MM.1S (cell line): ENCODE data around the gene TXN.

Experiments used
- DNase-seq: peaks from one replicate; pipeline ENCODE4 v3.0.0-alpha.2; 2015
- H2AFZ ChIP-seq: fragments of 300-600 bp; sonication (generic); 2 replicates; pipeline ENCODE4 v1.6.0; 2016; ENCODE audit warnings: antibody characterized with exemption, low read length
- H3F3A ChIP-seq: fragments of 300-600 bp; sonication (generic); 2 replicates; pipeline ENCODE4 v1.6.1; 2016; ENCODE audit warnings: mild to moderate bottlenecking, antibody characterized with exemption, low read length, moderate library complexity, mixed read lengths; ENCODE audit not compliant: insufficient read depth
- H3K27ac ChIP-seq: fragments of 300-600 bp; sonication (generic); 2 replicates; pipeline ENCODE4 v1.5.1; 2016; ENCODE audit warnings: mild to moderate bottlenecking, low read length
- H3K27me3 ChIP-seq: fragments of 300-600 bp; sonication (generic); replicated peaks from 2 replicates; pipeline ENCODE4 v1.6.0; 2016; ENCODE audit warnings: low read length; ENCODE audit not compliant: insufficient read depth
- H3K36me3 ChIP-seq: fragments of 300-600 bp; sonication (generic); replicated peaks from 2 replicates; pipeline ENCODE4 v1.6.1; 2016; ENCODE audit warnings: mild to moderate bottlenecking, low read length, mixed read lengths; ENCODE audit not compliant: insufficient read depth
- H3K4me1 ChIP-seq: fragments of 300-600 bp; sonication (generic); 2 replicates; pipeline ENCODE4 v1.6.1; 2016; ENCODE audit warnings: low read length, mixed read lengths
- H3K4me2 ChIP-seq: fragments of 300-600 bp; sonication (generic); 2 replicates; pipeline ENCODE4 v1.6.0; 2016; ENCODE audit warnings: low read depth, low read length
- H3K4me3 ChIP-seq: fragments of 300-600 bp; sonication (generic); 2 replicates; pipeline ENCODE4 v1.5.1; 2016; ENCODE audit warnings: low read length, mixed read lengths
- H3K79me2 ChIP-seq: fragments of 300-600 bp; sonication (generic); 2 replicates; pipeline ENCODE4 v1.6.1; 2016; ENCODE audit warnings: mixed run types, low read length, mixed read lengths
- H3K9ac ChIP-seq: fragments of 300-600 bp; sonication (generic); 2 replicates; pipeline ENCODE4 v1.6.1; 2016; ENCODE audit warnings: low read length, mixed read lengths
- H3K9me2 ChIP-seq: fragments of 300-600 bp; sonication (generic); replicated peaks from 2 replicates; pipeline ENCODE4 v1.6.1; 2016; ENCODE audit warnings: mild to moderate bottlenecking, low read length, mixed read lengths; ENCODE audit not compliant: insufficient read depth
- H3K9me3 ChIP-seq: fragments of 300-600 bp; sonication (generic); replicated peaks from 2 replicates; pipeline ENCODE4 v1.6.1; 2016; ENCODE audit warnings: mild to moderate bottlenecking, low read length, mixed read lengths; ENCODE audit not compliant: insufficient read depth
- H4K20me1 ChIP-seq: fragments of 300-600 bp; sonication (generic); 2 replicates; pipeline ENCODE4 v1.6.1; 2016; ENCODE audit warnings: mild to moderate bottlenecking, low read length, moderate library complexity, mixed read lengths; ENCODE audit not compliant: insufficient read depth
- CTCF ChIP-seq: fragments of 300-600 bp; sonication (generic); IDR thresholded peaks from 2 replicates; pipeline ENCODE4 v1.5.1; 2016; ENCODE audit warnings: antibody characterized with exemption, low read length, mixed read lengths
- EZH2 ChIP-seq: fragments of 300-600 bp; sonication (generic); optimal IDR thresholded peaks from 2 replicates; pipeline ENCODE3; 2017; ENCODE audit warnings: low read depth, mild to moderate bottlenecking, antibody characterized with exemption, low read length, mixed read lengths
- EZH2phosphoT487 ChIP-seq: fragments of 300-600 bp; sonication (generic); IDR thresholded peaks from 2 replicates; pipeline ENCODE4 v1.6.1; 2018; ENCODE audit warnings: antibody characterized with exemption, low read length

Gene TXN

GRCh38 chr9:110228321-110228720 is 28.0 kb downstream of the TXN start:
- Histone ChIP-seq H3K9ac (no peak overlapping the region), H3K9me2 (no peaks in the 10 kb centered on the region), H3K4me3 (no peak overlapping the region), H3K27ac (no peak overlapping the region), H4K20me1 (no peaks in the 10 kb centered on the region), H3K4me2 (no peak overlapping the region), H3F3A (no peaks in the 10 kb centered on the region), H2AFZ (no peak overlapping the region), H3K4me1 (no peaks in the 10 kb centered on the region), H3K27me3 (no peaks in the 10 kb centered on the region), H3K9me3 (no peaks in the 10 kb centered on the region; the same call in 1 of the 2 replicates), H3K36me3 (no peaks in the 10 kb centered on the region), H3K79me2 (no peaks in the 10 kb centered on the region)
- no peak for DNase-seq
- no peak for TF ChIP-seq CTCF
- TF ChIP-seq EZH2phosphoT487, result no peak
- TF ChIP-seq EZH2, result no peak

- H3K4me2 ChIP-seq, result no peak overlapping the region
- H2AFZ ChIP-seq, result no peak overlapping the region
- DNase-seq, result no peak
- no peak overlapping the region for H3K4me3 ChIP-seq
- no peaks in the 10 kb centered on the region for H3K4me1 ChIP-seq
- H3K9ac ChIP-seq, result no peak overlapping the region
- H4K20me1 ChIP-seq, result no peaks in the 10 kb centered on the region
- no peaks in the 10 kb centered on the region; the same call in 1 of the 2 replicates for H3K9me3 ChIP-seq
- no peak for TF ChIP-seq EZH2phosphoT487
- no peak for TF ChIP-seq EZH2
- TF ChIP-seq CTCF, result no peak
- no peaks in the 10 kb centered on the region for H3K27me3 ChIP-seq
- H3K27ac ChIP-seq, result no peak overlapping the region
- no peaks in the 10 kb centered on the region for H3K36me3 ChIP-seq
- H3K9me2 ChIP-seq, result no peaks in the 10 kb centered on the region
- no peaks in the 10 kb centered on the region for H3F3A ChIP-seq
- no peaks in the 10 kb centered on the region for H3K79me2 ChIP-seq
Measured at GRCh38 chr9:110224583-110224982, 31.7 kb downstream of the TXN start.

GRCh38 chr9:110220809-110221208 is 35.5 kb downstream of the TXN start:
- no peaks in the 10 kb centered on the region for H3K79me2 ChIP-seq
- no peak overlapping the region for H3K9ac ChIP-seq
- no peak overlapping the region for H2AFZ ChIP-seq
- TF ChIP-seq CTCF (no peak), EZH2 (no peak), EZH2phosphoT487 (no peak)
- no peak overlapping the region for H3K27ac ChIP-seq
- H4K20me1 ChIP-seq, result no peaks in the 10 kb centered on the region
- H3K4me1 ChIP-seq, result peaks cover 6% of the 10 kb centered on the region; the same call in 1 of the 2 replicates
- no peaks in the 10 kb centered on the region for H3K27me3 ChIP-seq
- H3K9me2 ChIP-seq, result no peaks in the 10 kb centered on the region
- no peak overlapping the region for H3K4me3 ChIP-seq
- H3K36me3 ChIP-seq, result no peaks in the 10 kb centered on the region
- no peaks in the 10 kb centered on the region for H3F3A ChIP-seq
- no peaks in the 10 kb centered on the region for H3K9me3 ChIP-seq
- no peak overlapping the region for H3K4me2 ChIP-seq
- DNase-seq, result no peak
